Stimulated activated CD4-positive, alpha-beta T cell treated with anti-CD3 and anti-CD28 coated beads, Interleukin-1b, Interleukin-23, amount 100 ng/mL, for 4 hours (primary cell): Measurements from ENCODE around the gene DTHD1.

Experiments used
- DNase-seq, 2 donors: peaks; one replicate each; pipeline ENCODE4 v3.0.0-alpha.2; 2020; ENCODE audit warnings: low read depth in 2 of 2

Gene DTHD1

GRCh38 chr4:36281384-36282106 is at the start of gene DTHD1:
Gene DTHD1, plus strand, starts transcription at chr4:36281616. Its CDS starts 143 bp downstream, at chr4:36281759.
- DNase-seq, result no peak

DNA sequence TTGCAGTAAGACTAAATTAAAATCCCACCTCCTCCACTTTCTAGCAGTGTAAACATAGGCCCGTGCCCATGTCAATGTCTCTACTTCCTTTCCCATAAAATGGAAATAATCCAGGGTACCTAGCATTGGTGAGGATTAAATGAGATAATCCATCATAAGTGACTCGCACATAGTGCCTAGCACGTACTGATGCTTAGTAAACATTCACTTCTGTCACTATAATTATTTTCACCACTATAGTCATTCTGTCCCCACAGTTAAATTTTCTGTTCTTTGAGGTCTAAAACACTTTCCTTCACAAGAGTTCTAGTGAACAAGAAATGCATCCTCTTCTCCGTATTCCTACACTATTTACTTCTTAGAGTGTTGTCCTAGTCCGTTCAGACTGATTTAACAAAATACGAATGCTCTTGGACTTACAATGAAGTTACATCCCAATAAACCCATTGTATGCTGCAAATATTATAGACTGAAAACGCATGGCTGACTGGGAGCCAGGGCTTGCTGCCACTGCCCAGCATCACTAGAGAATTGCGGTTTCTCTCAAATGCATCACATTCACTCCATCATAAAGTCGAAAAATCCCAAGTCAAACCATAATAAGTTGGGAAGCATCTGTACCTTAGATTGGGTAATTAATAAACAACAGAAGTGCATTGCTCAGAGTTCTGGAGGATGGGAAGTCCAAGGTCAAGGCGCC is 47.7 kb upstream of the DTHD1 start:
- DNase-seq, result no peak

- no peak for DNase-seq
These were observed 46.1 kb upstream of the DTHD1 start for GRCh38 chr4:36235306-36235705.

GRCh38 chr4:36236159-36236558 is 45.3 kb upstream of the DTHD1 start:
- DNase-seq, result no peak

DNA sequence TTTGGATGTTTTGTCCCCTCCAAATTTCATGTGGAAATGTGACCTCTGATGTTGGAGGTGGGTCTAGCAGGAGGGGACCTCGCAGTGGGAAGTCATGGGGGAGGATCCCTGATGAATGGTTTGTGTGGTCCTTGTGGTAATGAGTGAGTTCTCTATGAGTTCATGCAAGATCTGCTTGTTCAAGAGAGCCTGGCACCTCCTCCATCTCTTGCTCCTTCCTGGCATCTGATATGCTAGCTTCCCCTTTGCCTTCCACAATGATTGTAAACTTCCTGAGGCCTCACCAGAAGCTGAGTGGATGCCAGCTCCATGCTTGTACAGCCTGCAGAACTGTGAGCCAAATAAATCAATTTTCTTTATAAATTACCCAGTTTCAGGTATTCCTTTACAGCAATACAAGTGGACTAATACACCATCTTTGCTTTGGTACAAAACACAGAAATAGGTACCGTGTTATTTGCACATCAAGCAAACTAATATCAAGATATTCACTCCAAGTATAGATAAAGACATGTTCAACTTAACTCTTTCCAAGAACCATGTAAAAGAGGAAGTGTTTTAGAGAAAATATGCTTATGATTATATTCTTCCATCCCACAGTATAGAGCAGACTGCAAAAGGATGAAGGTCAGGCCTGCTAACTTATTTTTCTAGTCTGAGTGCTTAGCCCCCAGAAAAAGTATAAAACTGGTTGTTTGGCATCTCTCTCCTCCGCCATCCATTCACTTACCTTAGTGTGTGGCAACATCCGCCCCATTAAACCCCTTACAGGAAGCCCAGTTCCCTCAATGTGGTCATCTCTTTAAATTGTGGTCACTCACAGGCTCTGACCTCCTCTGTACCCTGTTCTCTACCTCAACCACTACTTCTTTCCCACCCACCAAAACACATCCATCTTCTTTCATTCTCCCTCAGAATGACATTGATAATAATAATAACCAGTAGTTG is 43.8 kb upstream of the DTHD1 start:
- no peak for DNase-seq

DNA sequence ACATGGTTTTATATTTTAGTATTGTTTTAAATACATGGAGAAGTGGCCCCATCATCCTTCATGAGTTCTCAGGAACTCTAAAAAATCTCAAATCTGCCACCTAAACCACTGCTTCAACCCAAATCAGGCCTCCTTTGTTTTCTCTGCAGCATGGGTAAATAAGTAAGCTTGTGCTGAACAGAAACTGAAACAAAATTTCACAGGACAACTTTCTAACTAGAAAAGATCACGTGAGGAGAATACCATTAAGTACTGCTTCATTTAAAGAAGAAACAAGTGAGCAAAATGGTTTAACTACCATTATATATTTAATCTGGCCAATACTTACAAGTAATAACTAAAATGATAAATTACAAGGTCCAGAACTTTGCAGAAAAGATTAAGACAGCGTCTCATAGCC is 39.6 kb upstream of the DTHD1 start:
- no peak for DNase-seq

DNA sequence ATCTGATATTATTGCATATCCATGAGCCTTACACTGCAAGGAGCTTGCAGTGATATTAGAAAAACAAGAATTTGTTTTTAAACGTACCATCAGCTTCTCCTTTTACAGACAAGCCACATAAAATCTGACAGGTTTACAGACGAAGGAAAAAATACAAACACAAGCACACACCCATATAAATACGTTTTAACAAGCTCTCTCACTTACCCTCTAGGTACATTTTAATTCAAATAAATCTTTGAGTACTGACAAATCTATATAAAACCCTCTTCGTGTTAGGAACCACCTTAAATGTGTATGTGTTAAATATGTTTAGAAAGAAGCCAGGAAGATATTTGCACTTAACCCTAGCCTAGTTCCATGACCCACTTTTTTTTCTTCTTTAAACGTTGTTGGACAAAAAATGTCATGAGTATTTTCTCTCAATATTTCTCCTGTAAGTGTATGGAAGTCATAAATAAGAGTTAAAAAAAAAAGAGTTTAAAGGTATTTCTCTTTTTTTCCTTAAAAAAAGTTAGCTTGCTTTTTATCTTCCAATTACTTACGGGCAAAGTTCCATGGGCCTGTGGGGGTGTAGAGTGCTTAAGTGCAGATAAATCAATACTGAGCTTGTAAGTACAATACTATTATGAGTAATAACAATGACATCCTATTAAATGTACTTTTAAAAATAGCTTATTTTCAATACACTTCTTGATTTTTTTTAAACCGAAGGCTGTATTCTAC is 38.6 kb upstream of the DTHD1 start:
- DNase-seq, result no peak

- DNase-seq, result peak; percentile 29
These were observed 37.8 kb upstream of the DTHD1 start for GRCh38 chr4:36243355-36244256.

DNA sequence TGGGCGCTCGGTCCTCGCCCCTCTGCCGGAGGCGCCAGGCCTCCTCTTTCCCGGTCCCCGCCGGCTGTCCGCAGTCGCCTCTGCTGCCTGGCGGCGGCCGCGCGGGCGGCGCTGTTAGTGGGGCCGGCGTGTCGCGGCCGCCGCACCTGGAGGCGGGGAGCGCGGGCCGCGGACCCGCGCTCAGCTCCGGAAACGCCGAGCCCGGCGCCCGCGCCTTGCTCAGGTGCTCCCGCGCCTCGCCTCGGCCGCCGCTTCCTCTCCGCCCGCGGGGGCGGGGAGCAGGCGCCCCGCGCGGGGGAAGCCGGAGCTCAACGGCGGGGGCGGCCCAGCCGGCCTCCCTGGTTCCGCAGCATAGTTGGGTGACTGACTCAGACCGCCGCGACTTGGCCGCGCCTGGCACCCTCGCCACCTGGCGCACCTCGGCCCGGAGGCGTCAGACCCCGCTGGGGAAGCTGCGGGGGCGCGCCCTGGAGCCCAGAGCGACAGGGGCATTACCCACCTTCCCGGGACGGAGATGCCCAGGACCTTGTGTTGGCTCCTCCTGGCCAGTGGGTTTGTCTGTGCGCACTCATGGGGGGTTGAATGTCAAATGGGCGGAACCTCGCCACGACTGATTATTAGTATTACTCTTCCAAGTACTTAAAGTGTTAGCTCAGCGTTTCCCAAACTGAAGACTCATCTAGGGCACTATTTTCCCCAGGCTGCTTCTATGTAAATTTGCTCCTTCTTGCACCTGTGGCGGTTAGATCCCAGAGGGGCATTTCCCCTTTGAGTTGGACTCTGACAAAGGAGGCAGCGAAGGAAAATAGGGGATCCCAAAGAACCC is 36.9 kb upstream of the DTHD1 start, which contains the start of gene ARAP2:
Gene ARAP2, minus strand, starts transcription at position 258 of the 826 bp plus-strand sequence. CDS start 15,028 bp downstream, outside the sequence.
- DNase-seq, result peak; percentile 64 to 66

DNA sequence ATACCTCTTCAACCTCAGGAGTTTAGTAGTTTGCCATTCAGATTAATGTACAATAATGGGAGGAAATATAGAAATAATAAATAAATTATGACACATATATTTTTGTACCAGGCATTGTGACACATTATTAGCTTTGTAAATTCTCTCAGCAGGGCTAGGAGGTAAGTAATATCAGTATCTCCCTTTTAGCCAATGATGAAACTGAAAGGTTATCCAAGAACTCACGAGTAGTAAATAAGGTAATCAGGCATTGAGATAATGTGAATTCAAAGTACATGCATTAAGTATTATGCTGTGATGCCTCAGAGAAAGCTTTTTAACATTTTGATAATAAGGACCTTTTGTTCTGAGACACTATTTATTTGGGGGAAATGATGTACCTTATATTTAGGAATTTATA is 31.8 kb upstream of the DTHD1 start:
- no peak for DNase-seq

DNA sequence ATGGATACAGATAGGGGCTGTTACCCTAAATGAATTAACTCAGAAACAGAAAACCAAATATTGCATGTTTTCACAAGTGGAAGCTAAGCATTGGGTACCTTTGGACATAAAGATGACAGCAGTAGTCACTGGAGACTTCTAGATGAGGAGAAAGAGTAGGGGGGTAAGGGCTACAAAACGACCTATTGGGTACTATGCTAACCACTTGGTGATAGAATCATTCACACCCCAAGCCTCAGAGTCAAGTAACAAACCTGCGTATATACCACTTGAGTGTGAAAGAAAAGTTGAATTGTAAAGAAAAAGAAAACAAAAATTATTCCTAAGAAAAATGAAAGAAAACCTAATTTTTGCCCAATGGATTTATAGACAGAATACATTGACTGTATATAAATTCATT is 29.4 kb upstream of the DTHD1 start:
- DNase-seq, result no peak

DNA sequence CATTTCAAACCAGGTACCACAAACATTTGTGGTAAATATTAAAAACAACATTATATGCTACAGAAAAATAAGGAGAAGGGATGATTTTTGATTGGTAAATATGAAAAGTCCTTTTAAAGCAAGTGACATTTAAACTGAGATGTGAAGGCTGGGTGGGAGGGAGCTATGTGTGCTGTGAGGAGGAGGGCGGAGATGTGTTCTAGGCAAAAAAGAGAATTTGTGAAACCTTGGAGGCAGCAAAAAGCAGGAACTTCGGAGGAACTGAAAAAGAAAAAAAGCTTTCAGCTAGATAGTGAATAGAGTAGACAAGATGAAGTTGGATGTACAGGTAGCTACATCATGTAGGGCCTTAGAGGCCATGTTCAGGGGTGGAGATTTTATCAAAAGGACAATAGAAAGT is 27.0 kb upstream of the DTHD1 start:
- DNase-seq, result no peak

DNA sequence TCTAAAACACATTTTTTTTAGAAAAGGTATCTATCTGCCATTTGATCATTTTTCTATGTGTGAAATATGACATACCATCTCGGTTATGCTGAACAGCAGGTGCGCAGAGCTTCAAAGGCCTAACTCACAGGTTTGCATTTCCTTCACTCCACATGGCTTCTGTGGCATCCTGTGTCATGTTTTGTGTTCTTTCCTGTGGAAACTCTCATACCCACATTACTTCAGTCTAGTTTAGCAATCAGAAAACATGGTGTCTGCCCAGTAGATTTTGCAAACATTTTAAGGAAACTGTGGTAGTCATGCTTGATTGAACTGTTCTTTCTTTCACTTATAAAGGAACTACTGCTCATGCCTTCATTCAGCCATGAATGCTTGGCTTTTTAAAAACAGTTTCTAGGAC is 25.8 kb upstream of the DTHD1 start:
- peak; percentile 14 to 41 for DNase-seq

DNA sequence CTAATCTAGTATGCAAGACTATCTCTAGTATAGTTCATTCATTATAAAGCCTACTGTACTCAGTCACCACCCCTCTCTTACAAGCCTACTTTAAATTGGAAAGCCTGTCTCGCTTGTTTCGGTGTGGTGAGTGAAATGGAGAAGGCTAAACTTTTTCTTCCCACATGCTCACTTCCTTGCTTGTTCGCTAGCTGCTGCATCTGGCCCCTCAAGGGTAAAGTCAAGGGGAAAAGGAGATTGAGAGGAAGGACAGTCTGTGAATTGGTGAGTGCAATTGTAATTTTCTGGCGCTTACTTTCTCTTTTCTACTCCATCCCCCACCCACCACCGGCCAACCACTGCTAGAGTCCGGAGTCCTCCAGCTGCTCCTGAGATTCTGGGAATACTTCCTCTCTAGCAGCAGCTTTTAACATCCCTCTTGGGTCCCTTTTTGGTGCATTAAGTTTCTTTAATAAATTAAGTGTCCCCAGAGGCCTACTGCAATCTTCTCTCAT is 25.0 kb upstream of the DTHD1 start:
- no peak for DNase-seq

DNA sequence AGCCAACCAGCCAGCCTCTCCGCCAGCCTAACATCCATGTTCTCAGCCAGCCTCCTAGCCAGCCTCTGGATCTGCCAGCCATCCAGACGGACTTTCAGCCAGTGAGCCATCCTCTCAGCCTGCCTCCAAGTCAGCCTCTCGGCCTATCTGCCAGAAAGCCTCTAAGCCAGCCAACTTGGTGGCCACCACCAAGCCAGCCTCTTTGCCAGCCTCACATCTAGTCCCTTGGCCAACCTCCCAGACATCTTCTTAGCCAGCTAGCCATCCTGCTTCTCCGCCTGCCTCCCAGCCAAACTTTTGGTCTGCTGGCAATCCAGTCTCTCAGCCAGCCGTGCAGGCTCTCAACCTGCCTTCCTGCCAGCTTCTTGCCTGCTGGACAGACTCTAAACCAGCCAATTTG is 20.7 kb upstream of the DTHD1 start:
- DNase-seq, result no peak

DNA sequence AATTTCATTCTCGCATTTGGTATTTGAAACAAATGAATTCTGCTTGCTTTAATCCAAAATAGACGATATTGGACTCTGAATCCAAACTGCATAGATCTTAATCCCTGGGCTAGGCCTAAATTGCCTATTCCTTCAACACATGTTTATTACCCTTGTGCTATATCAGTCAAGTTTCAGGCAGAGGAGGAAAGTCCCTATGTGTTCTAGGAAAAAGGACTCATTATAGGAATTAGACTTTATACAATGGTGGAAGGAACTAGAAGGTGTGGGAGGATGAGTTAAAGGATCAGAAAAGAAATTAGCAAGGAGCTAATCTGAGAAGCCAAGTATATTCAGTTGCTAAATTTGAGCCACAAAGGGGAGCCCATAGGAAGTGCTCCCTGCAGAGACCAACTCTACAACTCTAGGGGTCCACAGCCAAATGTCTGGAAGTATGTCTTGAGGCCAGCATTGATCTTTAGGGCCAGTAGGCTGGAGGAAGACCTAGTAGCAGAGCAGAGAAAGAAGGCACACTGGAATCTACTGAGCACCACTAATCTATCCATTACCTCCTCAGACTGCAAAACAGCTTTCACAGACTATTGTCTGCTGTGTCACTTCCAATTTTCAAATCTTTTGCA is 17.1 kb upstream of the DTHD1 start:
- no peak for DNase-seq

DNA sequence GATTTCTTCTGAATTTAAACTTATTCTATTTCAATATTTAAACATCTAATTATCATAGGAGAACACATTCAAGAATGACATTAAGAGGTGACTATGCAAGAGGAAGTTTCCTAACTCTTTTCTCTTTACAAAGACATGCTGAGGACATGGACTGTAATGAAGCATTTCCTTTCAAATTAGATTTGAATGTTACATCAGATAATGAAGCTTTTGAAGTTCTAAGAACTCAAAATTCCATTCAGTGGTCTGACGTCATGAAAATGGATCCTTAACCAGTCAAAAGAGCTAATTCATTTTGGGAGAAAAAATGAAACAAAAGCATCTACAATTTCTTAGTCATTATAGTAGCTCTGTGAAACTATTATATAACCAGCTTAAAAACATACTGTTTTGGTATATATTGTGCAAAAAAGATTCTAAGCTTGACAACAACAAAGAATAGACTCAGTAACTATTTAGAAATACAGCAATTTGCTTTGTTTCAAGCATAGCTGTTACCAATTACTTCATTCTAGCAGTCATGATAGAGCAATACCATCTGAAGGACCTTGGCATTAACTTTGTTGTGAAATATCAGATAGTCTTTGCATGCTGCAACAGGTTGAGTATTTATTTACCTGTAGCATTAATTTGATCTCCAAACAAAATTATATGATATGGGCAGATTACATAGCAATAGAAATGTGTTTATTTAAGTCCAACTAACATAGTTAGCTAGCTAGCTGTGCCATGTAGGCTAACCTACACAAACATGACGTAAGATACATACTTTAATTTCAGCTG is 13.7 kb upstream of the DTHD1 start:
- no peak for DNase-seq

DNA sequence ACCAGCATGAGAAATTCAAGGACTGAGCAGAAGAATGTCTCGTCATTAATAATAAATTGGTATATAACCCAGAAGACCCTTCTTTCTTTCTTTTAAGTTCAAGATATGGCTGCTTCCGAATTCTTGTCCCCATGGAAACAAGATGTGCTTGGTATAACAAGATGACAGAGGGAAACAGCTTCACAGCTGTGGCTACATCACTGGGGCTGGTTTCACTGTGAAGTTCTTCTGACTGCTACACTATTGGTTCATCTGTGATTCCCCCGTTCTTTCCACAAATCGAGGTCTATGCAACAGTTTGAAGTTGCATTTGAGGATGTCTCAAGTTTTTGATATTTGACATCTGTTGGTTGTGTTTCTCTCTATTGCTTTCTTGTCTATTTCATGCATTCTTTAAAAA is 12.3 kb upstream of the DTHD1 start:
- no peak for DNase-seq
